Peyer's patch (tissue), 4 donors: ENCODE data around the gene KIAA1614. TPM values are rescaled to one million over a fixed set of nuclear protein-coding genes. Genes with fewer than 3 reads are reported as not detected.

Experiments used
- DNase-seq, 3 donors: peaks; one replicate each; pipeline ENCODE4 v3.0.0-alpha.2; 2017 to 2019
- H3K27ac ChIP-seq, 4 donors: fragments of 200-600 bp; sonication (generic); one replicate each; pipeline ENCODE4 v1.5.1; 2016 to 2019
- H3K27me3 ChIP-seq, 2 donors: fragments of 200-600 bp; sonication (generic); one replicate each; pipeline ENCODE4 v1.5.1; 2019
- H3K36me3 ChIP-seq, 3 donors: fragments of 200-600 bp; sonication (generic); one replicate each; pipeline ENCODE4 v1.5.1; 2016 to 2019
- H3K4me1 ChIP-seq, 4 donors: fragments of 200-600 bp; sonication (generic); one replicate each; pipeline ENCODE4 v1.5.1; 2016 to 2019
- H3K4me3 ChIP-seq, 4 donors: fragments of 200-600 bp; sonication (generic); 1 replicate in 3 of 4; 2 replicates in 1 of 4; pipeline ENCODE4 v1.5.1; 2016 to 2019; ENCODE audit warnings: mild to moderate bottlenecking in 1 of 4
- H3K9me3 ChIP-seq, 4 donors: fragments of 200-600 bp; sonication (generic); one replicate each; pipeline ENCODE4 v1.5.1; 2016 to 2019; ENCODE audit warnings: mild to moderate bottlenecking in 1 of 4
- CTCF ChIP-seq, 6 experiments: fragments of 450-650 bp in 4 of 6; fragments of 200-600 bp in 2 of 6; sonication (generic) in 1 of 6; IDR thresholded peaks; one replicate each; pipeline ENCODE4 v1.5.1; 2017 to 2019; ENCODE audit warnings: antibody characterized with exemption in 6 of 6, mild to moderate bottlenecking in 3 of 6, moderate library complexity in 1 of 6
- POLR2A ChIP-seq, 2 donors: fragments of 450-650 bp; IDR thresholded peaks; one replicate each; pipeline ENCODE4 v1.5.1; 2017; ENCODE audit warnings: antibody characterized with exemption in 2 of 2, mild to moderate bottlenecking in 2 of 2, moderate library complexity in 2 of 2
- total RNA-seq, 4 donors: library from RNA; depleted of rRNA; stranded (reverse); fragments of >200 nt; gene quantifications; one replicate each; pipeline ENCODE4 v1.1.0, GENCODE V29; 2016

KIAA1614 gene
- total RNA-seq, 4 donors from 2014 or later = 0.35 to 2.5 (median 1.7) TPM

DNA sequence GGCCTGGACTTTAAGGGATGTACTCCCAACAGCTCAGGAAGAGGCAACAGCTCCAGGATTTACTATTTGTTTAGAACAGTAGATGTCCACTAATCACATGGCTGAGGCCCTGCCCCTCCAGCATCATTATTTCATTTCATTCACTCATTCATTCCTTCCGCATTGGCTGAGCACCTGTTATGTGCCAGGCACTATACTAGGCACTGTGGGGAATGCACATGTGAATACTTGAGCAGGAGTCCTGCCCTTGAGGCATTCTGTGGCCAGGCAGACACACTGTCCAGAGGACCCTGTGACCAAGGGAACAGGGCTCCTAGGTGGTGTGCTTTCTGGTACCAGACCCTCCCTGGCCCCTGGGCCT is 24.3 kb downstream of the KIAA1614 start:
- no peak for DNase-seq
- H3K27ac ChIP-seq = no peak overlapping the region
- H3K4me1 ChIP-seq = no peaks in the 10 kb centered on the region
- no peaks in the 10 kb centered on the region for H3K9me3 ChIP-seq
- H3K27me3 ChIP-seq = no peaks in the 10 kb centered on the region
- TF ChIP-seq CTCF (IDR thresholded peaks at IDR 0.05) = no peak
- no peak overlapping the region for H3K4me3 ChIP-seq
- peaks cover 0 to 5% (median 0%) of the 10 kb centered on the region in 3 donors for H3K36me3 ChIP-seq

DNA sequence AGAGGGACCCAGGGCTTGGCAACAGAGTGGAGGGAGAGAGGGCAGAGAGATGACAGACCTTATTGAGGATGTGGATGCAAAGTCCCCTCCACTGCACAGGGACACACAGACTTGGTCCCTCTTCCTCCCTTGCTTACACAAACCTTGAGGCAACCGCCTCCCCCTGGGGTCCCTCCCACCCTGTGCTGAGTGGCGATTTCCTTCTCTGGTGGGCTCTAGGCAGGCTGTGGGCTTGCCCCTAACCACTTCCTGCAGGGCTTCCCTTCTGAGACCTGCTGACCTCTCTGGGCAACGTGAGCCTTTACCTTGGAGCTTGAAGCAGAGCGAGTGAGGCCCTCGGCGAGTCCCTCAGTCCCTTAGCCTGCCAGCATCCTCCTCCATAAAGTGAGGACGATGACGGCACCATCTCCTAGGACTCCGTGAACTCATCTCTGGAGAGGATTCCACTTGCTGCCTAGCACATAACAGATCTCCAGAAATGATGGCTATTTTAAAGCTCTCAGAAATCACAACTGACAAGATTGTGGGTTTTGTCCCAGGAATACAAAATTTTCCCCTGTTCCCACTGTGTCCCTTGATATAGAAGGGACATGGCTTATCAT is 25.0 kb downstream of the KIAA1614 start:
- Histone ChIP-seq H3K27me3 (no peaks in the 10 kb centered on the region), H3K9me3 (no peaks in the 10 kb centered on the region), H3K36me3 (peaks cover 0 to 5% (median 0%) of the 10 kb centered on the region in 3 donors)

GRCh38 chr1:180939073-180939710 is 26.5 kb downstream of the KIAA1614 start:
- TF ChIP-seq CTCF (IDR thresholded peaks at IDR 0.05) (no peak), POLR2A (IDR thresholded peaks at IDR 0.05) (no peak)
- no peaks in the 10 kb centered on the region for H3K4me1 ChIP-seq
- no peaks in the 10 kb centered on the region for H3K9me3 ChIP-seq
- H3K36me3 ChIP-seq = peaks cover 0 to 5% (median 0%) of the 10 kb centered on the region in 3 donors
- H3K27ac ChIP-seq = no peak overlapping the region
- H3K4me3 ChIP-seq = no peak overlapping the region
- no peaks in the 10 kb centered on the region for H3K27me3 ChIP-seq
- DNase-seq = no peak

More for the DNA sequence above, 25.0 kb downstream of the KIAA1614 start:
- DNase-seq = no peak
- Histone ChIP-seq H3K27ac (no peak overlapping the region), H3K4me3 (no peak overlapping the region), H3K4me1 (no peaks in the 10 kb centered on the region)
- TF ChIP-seq CTCF (IDR thresholded peaks at IDR 0.05) (no peak), POLR2A (IDR thresholded peaks at IDR 0.05) (no peak)

GRCh38 chr1:180939711-180940103 is 27.0 kb downstream of the KIAA1614 start:
- TF ChIP-seq CTCF (IDR thresholded peaks at IDR 0.05) (no peak), POLR2A (IDR thresholded peaks at IDR 0.05) (no peak)
- Histone ChIP-seq H3K9me3 (no peaks in the 10 kb centered on the region), H3K27me3 (no peaks in the 10 kb centered on the region), H3K36me3 (peaks cover 0 to 5% (median 0%) of the 10 kb centered on the region in 3 donors), H3K27ac (no peak overlapping the region), H3K4me3 (no peak overlapping the region), H3K4me1 (no peaks in the 10 kb centered on the region)
- no peak for DNase-seq

DNA sequence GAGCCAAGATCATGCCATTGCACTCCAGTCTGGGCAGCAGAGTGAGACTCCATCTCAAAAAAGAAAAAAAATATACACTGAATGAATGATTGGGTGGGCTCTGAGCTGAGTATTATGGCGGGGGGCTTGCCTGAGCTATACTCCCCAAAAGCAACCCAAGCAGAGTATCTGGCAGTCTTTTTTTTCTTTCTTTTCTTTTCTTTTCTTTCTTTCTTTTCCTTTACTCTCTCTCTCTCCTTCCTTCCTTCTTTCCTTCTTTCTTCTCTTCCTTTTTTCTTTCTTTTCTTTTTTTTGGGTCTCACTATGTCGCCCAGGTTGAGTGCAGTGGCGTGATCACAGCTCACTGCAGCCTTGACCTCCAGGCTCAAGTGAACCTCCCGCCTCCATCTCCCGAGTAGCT is 27.7 kb downstream of the KIAA1614 start:
- H3K36me3 ChIP-seq = peaks cover 0 to 12% (median 0%) of the 10 kb centered on the region in 3 donors
- no peak overlapping the region for H3K27ac ChIP-seq
- DNase-seq = no peak
- no peaks in the 10 kb centered on the region for H3K9me3 ChIP-seq
- no peaks in the 10 kb centered on the region for H3K27me3 ChIP-seq
- H3K4me3 ChIP-seq = no peak overlapping the region
- TF ChIP-seq CTCF (IDR thresholded peaks at IDR 0.05) (no peak), POLR2A (IDR thresholded peaks at IDR 0.05) (no peak)
- H3K4me1 ChIP-seq = no peaks in the 10 kb centered on the region
